GM23338 (cell line): Measurements from ENCODE around the gene ST3GAL6. TPM values are rescaled to one million over a fixed set of nuclear protein-coding genes. Genes with fewer than 3 reads are reported as not detected.

Experiments
- CREB1 ChIP-seq: fragments of 250-450 bp; sonication (Bioruptor Pico); IDR thresholded peaks from 2 replicates; pipeline ENCODE4 v1.5.0; 2020; ENCODE audit warnings: low read depth, mild to moderate bottlenecking, moderate library complexity
- ETS1 ChIP-seq: IDR thresholded peaks from 2 replicates; pipeline ENCODE4 v1.6.1; 2016; ENCODE audit warnings: antibody characterized with exemption
- NANOG ChIP-seq: IDR thresholded peaks from 2 replicates; pipeline ENCODE4 v1.6.1; 2016; ENCODE audit warnings: antibody characterized with exemption, borderline replicate concordance
- REST ChIP-seq: IDR thresholded peaks from one replicate; pipeline ENCODE4 v1.6.1; 2018; ENCODE audit warnings: antibody characterized with exemption; ENCODE audit not compliant: unreplicated experiment
- STAT1 ChIP-seq: IDR thresholded peaks from one replicate; pipeline ENCODE4 v1.6.1; 2016; ENCODE audit warnings: antibody characterized with exemption; ENCODE audit not compliant: unreplicated experiment
- ZNF114 ChIP-seq: fragments of 250-450 bp; sonication (Bioruptor Pico); IDR thresholded peaks from 2 replicates; pipeline ENCODE4 v1.5.0; 2020; ENCODE audit warnings: mild to moderate bottlenecking, moderate library complexity
- ZNF331 ChIP-seq: fragments of 250-450 bp; sonication (Bioruptor Pico); IDR thresholded peaks from 2 replicates; pipeline ENCODE4 v1.5.0; 2020; ENCODE audit warnings: low read depth, mild to moderate bottlenecking, moderate library complexity
- ZNF462 ChIP-seq: fragments of 250-450 bp; sonication (Bioruptor Pico); IDR thresholded peaks from 2 replicates; pipeline ENCODE4 v1.5.0; 2020; ENCODE audit warnings: mild to moderate bottlenecking, moderate library complexity
- polyA plus RNA-seq: library from polyadenylated mRNA; unstranded; fragments of >200 nt; fragmentation: Nextera tagmentation; extraction: Ambion mirVana; gene quantifications from 2 replicates; pipeline ENCODE4 v1.2.1, GENCODE V29; 2016
- total RNA-seq: library from RNA; depleted of rRNA; stranded (reverse); fragments of >200 nt; shearing (Covaris generic); gene quantifications from 2 replicates; pipeline ENCODE4 v1.2.3, GENCODE V29; 2014

The ST3GAL6 gene
- total and polyA plus RNA-seq, 2 experiments from 2014 or later: 4.7 to 8.1 TPM

- TF ChIP-seq ZNF462 (no peak), ZNF114 (CRISPR knock-in tag) (no peak), CREB1 (CRISPR knock-in tag) (no peak), STAT1 (no peak), REST (no peak), ZNF331 (CRISPR knock-in tag) (no peak), NANOG (no peak), ETS1 (no peak)
Observed at GRCh38 chr3:98717584-98717983, 45.6 kb upstream of the ST3GAL6 start (continued).
